Prostate gland (tissue), 2 donors: Measurements from ENCODE around the gene OR2M2. TPM values are rescaled to one million over a fixed set of nuclear protein-coding genes. Genes with fewer than 3 reads are reported as not detected.

Experiments used
- DNase-seq: peaks from one replicate; pipeline ENCODE4 v3.0.0-alpha.2; 2019; ENCODE audit warnings: low spot score
- H3K27ac ChIP-seq, 2 donors: fragments of 200-600 bp; sonication (generic); 2 replicates each; pipeline ENCODE4 v1.5.1; 2017 to 2019
- H3K27me3 ChIP-seq: fragments of 200-600 bp; sonication (generic); replicated peaks from 2 replicates; pipeline ENCODE4 v1.5.1; 2019; ENCODE audit not compliant: insufficient read depth
- H3K36me3 ChIP-seq, 2 donors: fragments of 200-600 bp; sonication (generic); 1 replicate in 1 of 2; 2 replicates in 1 of 2; pipeline versions ENCODE4 v1.5.1 to v1.8.1; 2017 to 2019
- H3K4me1 ChIP-seq: fragments of 200-600 bp; sonication (generic); replicated peaks from 2 replicates; pipeline ENCODE4 v1.5.1; 2019
- H3K4me3 ChIP-seq, 2 donors: fragments of 200-600 bp; sonication (generic); 2 replicates each; pipeline ENCODE4 v1.5.1; 2017 to 2019
- H3K9me3 ChIP-seq: fragments of 200-600 bp; sonication (generic); 2 replicates; pipeline ENCODE4 v1.5.1; 2017
- CTCF ChIP-seq, 4 experiments: fragments of 200-600 bp in 2 of 4; fragments of 450-650 bp in 2 of 4; sonication (generic) in 2 of 4; IDR thresholded peaks; 1 replicate in 3 of 4; 2 replicates in 1 of 4; pipeline ENCODE4 v1.5.1; 2016 to 2019; ENCODE audit warnings: antibody characterized with exemption in 4 of 4, mild to moderate bottlenecking in 2 of 4, moderate library complexity in 2 of 4
- POLR2A ChIP-seq: fragments of 450-650 bp; IDR thresholded peaks from one replicate; pipeline ENCODE4 v1.6.1; 2016; ENCODE audit warnings: antibody characterized with exemption, mild to moderate bottlenecking
- POLR2AphosphoS5 ChIP-seq: sonication (generic); formaldehyde crosslinking; IDR thresholded peaks from one replicate; pipeline ENCODE4 v1.6.1; 2017; ENCODE audit warnings: antibody characterized with exemption
- whole genome bisulfite sequencing: methylation state at CpG from one replicate; pipeline ENCODE4 v1.1.5; 2018; 5-methylcytosine and 5-hydroxymethylcytosine counted together
- intact Hi-C: fragments of 100-400 bp; cut with DNase I; formaldehyde crosslinking; loops from one replicate; pipeline ENCODE4 v1.14.2; 2022
- total RNA-seq, 2 donors: library from RNA; depleted of rRNA; stranded (reverse); fragments of >200 nt; gene quantifications; one replicate each; pipeline ENCODE4 v1.1.0, GENCODE V29; 2016

The OR2M2 gene
- not detected for total RNA-seq

- no peak for DNase-seq
- no peak for TF ChIP-seq CTCF (IDR thresholded peaks at IDR 0.05)
- TF ChIP-seq POLR2A: no peak
- TF ChIP-seq POLR2AphosphoS5: no peak
Observed at GRCh38 chr1:248174521-248174920, at the start of gene OR2M2. TSS of gene OR2M2 (plus strand) at chr1:248174821. CDS start at chr1:248179986, 5,165 bp downstream.

GRCh38 chr1:248127653-248128052 lies 47.0 kb upstream of the OR2M2 start:
- H3K4me1 ChIP-seq: no peaks in the 10 kb centered on the region
- H3K27ac ChIP-seq: no peak overlapping the region
- intact Hi-C loops: no loop called here
- WGBS: 83% methylated on average over 5 of the region's 5 CpGs
- no peak for DNase-seq
- H3K4me3 ChIP-seq: no peak overlapping the region
- no peaks in the 10 kb centered on the region for H3K9me3 ChIP-seq
- no peaks in the 10 kb centered on the region for H3K27me3 ChIP-seq
- TF ChIP-seq POLR2AphosphoS5 (no peak), POLR2A (no peak), CTCF (IDR thresholded peaks at IDR 0.05) (no peak)
- H3K36me3 ChIP-seq: no peaks in the 10 kb centered on the region

More at GRCh38 chr1:248174521-248174920, at the start of gene OR2M2:
- no peaks in the 10 kb centered on the region for H3K9me3 ChIP-seq
- H3K27me3 ChIP-seq: no peaks in the 10 kb centered on the region
- H3K36me3 ChIP-seq: no peaks in the 10 kb centered on the region
- intact Hi-C loops: no loop called here
- H3K27ac ChIP-seq: no peak within 1 kb of the TSS
- no peak within 1 kb of the TSS for H3K4me3 ChIP-seq
- no peaks in the 10 kb centered on the region for H3K4me1 ChIP-seq

- no peak for TF ChIP-seq CTCF (IDR thresholded peaks at IDR 0.05)
- TF ChIP-seq POLR2A: no peak
- TF ChIP-seq POLR2AphosphoS5: no peak
- no peak for DNase-seq
- H3K4me1 ChIP-seq: no peaks in the 10 kb centered on the region
- H3K27ac ChIP-seq: no peak overlapping the region
- no peaks in the 10 kb centered on the region for H3K27me3 ChIP-seq
- WGBS: 82% methylated on average over 21 of the region's 21 CpGs
- no peaks in the 10 kb centered on the region for H3K9me3 ChIP-seq
- H3K36me3 ChIP-seq: no peaks in the 10 kb centered on the region
- intact Hi-C loops: no loop called here
- H3K4me3 ChIP-seq: no peak overlapping the region
Observed at GRCh38 chr1:248136811-248137210, 37.8 kb upstream of the OR2M2 start.

GRCh38 chr1:248140846-248141245 lies 33.8 kb upstream of the OR2M2 start:
- intact Hi-C loops: no loop called here
- Histone ChIP-seq H3K27me3 (no peaks in the 10 kb centered on the region), H3K27ac (no peak overlapping the region), H3K9me3 (no peaks in the 10 kb centered on the region), H3K4me1 (no peaks in the 10 kb centered on the region), H3K4me3 (no peak overlapping the region), H3K36me3 (no peaks in the 10 kb centered on the region)
- 73% methylated on average over 1 of the region's 1 CpG for WGBS
- TF ChIP-seq POLR2AphosphoS5: no peak
- TF ChIP-seq CTCF (IDR thresholded peaks at IDR 0.05): no peak
- no peak for TF ChIP-seq POLR2A
- no peak for DNase-seq

GRCh38 chr1:248143311-248143710 lies 31.3 kb upstream of the OR2M2 start:
- 49% methylated on average over 1 of the region's 1 CpG for WGBS
- intact Hi-C loops: no loop called here

More at GRCh38 chr1:248143311-248143710, 31.3 kb upstream of the OR2M2 start:
- no peak for TF ChIP-seq CTCF (IDR thresholded peaks at IDR 0.05)
- TF ChIP-seq POLR2AphosphoS5: no peak
- TF ChIP-seq POLR2A: no peak
- H3K4me3 ChIP-seq: no peak overlapping the region
- DNase-seq: no peak
- H3K9me3 ChIP-seq: no peaks in the 10 kb centered on the region
- no peak overlapping the region for H3K27ac ChIP-seq
- H3K36me3 ChIP-seq: no peaks in the 10 kb centered on the region
- no peaks in the 10 kb centered on the region for H3K4me1 ChIP-seq
- no peaks in the 10 kb centered on the region for H3K27me3 ChIP-seq
